ENCODE data around the gene PDE3A.

Gene PDE3A

DNA sequence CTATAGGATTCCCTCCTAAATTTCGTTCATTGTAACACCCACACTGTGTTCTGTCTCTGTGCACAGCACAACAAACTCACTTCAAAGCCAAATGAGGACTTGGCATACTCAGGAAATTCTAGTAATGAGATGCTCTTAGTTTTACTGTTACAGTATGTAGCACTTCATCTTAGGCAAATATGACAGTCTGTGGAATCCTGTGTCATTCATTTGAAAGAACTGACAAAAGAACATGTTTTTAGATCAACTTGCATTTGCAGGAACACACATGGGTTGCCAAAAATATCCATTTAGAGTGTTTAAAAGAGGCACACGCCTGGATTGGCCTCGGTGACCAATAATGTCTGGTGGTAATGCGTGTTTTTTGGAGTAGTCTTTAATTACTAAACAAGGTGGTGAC lies 56.5 kb downstream of the PDE3A start:
- DNase-seq (ENCODE audit: low spot score), result no peak

DNA sequence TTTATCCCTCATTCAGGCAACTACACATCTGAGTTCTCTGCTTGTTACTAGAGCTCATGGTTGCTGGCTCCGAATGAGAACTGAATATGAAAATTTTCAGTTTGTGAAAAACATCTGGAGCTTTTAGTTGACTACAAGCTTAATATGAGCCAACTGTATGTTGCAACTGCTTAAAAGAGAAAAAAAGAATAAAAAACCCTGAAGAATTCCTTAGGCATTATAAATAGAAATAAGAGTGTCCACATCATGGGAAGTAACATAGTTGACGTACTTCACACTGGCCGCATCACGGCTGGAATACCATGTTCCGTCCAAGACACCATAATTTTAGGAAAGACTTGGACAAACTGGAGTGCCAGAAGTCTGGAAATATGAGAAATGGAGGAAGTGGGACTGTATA lies 57.9 kb downstream of the PDE3A start:
- no peak for DNase-seq (ENCODE audit: low spot score)

DNA sequence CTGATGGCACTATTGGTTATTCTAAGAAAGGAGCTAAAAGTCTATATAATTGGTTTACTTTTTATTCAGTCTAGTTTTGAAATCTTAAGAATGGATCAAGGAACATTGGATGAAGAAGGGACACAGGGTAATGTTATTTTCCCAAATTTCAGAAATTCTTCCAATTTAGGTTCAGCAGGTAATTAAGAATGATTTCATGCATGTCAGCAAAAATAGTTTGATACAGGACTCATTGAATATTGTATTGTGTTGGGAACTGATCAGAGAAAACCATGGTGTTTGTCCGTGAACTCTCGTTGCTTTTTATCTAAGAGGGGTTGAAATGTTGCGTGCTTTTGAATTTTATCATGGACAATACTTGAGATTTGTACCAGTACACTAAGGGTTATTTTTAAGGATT lies 58.6 kb downstream of the PDE3A start:
- no peak for DNase-seq (ENCODE audit: low spot score)

DNA sequence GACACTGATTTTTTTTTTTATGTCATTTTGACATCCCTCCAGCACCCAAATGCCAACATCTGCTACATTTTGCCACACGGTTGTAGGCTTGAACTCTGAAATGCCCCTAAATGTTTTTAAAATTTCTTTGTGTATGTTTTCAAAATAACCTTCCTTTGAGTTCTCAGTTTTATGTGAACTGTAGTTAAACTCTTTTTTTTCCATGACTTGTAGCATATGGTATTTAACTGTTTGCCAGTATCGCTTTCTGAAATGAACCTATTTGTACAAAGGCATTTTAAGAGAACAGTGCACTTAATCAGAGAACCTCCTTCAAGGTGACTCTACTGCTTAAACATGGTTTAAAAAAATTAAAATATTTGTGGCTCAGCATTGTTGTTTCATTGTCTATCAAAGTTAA lies 61.5 kb downstream of the PDE3A start:
- DNase-seq (ENCODE audit: low spot score), result no peak

DNA sequence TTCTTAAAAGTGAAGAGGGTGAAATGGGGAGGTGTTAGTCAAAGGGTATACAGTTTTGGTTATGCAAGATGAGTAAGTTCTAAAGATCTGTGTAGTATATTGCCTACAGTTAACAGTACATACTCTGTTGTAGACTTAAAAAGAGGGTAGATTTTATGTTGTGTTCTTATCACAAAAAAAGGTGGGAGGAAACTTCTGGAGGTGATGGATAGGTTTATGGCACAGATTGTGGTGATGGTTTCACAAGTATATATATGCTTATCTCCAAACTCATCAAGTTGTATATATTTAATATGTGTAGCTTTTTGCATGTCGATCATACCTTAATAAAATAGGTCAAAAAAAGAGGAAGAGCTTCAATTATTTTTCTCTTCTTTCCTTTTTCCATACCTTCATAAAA lies 64.0 kb downstream of the PDE3A start:
- DNase-seq (ENCODE audit: low spot score), result no peak

DNA sequence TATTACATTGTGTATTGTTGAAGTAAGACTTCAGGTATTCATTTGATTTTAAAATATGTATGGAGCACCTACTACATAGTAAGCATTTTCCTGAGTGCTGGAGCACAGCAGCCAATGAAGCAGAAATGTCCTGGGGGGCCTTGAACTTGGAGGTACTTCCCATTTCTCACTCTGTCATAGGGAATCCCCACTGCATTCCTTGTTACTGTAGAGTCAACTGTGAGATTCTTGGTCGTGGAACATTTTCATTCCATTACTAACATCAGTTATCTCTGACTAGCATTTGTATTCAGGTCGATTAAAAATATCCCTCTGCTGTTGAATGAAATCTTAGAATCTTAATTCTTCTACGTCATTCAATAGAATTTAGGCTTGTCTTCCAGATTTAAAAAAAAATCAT lies 66.7 kb downstream of the PDE3A start:
- DNase-seq (ENCODE audit: low spot score), result no peak

DNA sequence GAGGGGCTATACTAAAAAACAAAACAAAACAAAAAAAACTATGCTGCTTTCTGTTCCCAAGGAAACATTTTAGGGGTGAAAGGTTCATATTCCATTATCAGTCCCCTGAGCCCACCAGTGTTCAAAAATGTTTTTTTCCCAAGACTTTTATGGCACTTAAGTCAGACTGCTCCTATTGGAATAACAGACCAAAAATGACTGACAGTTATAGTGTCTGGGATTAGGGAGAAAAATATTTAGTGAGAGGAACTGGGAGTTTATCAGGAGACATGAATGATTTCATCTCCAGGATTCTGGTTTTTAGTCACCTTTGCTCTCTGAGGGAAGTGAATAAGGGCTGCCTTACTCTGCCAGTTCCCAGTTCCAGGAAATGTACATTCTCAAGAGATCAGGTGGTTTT lies 68.0 kb downstream of the PDE3A start:
- no peak for DNase-seq (ENCODE audit: low spot score)

DNA sequence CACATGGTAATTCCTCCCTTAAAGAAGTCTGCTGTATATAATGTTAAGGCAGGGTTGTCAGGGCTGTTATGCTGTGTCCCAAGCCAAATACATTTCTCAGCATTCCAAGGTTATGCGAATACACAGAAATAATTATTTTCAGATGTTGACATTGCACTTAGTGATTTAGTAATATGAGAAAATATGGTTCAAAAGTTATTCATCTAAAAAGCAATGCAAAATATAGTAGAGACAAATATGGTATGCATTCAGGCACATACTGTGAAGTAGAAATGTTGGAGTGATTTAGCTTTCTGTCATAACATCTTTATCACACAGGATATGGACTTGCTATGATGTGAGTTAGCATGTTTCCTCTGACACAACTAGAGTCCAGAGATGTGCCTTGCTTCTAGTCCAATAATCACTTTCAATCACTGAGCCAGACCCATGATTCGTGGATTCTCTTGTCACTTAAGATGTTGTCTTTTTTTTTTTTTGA lies 70.0 kb downstream of the PDE3A start:
- DNase-seq (ENCODE audit: low spot score), result no peak

DNA sequence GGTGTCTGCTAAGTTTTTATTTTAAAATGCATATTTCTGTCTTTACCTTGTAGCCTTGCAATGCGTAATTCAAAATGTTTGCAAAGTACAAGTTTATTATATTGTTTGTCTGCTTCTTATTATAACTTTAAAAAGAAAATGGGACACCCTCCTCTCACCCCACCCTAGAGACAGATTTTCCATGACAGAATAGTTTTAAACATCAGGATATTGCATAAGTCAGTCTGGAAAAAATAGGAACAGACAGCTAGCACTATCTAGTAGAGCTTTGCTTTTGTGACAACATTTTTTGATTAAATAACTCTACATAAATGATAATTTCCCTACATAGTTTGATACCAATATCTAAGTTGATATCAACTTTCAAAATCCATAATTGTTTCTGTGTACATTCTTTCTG lies 71.3 kb downstream of the PDE3A start:
- no peak for DNase-seq (ENCODE audit: low spot score)

DNA sequence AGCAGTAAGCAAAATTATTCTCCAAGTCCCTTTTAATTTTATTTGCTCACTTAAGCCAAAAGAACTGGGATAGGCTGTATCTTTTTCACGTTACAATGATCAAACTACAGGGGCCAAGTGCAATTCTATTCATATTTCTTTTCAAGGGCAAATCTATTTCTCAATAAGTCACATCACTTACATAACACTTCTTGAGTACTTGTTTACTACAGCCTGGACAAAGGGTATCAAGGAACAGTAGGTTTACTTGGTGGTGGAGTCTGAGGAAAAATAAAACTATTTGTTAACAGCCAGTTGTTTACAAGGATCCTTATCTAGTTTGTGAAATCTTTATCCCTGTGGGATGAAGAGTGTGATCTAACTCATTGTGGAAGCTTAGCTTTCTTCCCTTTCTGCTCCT lies 72.1 kb downstream of the PDE3A start:
- no peak for DNase-seq (ENCODE audit: low spot score)

DNA sequence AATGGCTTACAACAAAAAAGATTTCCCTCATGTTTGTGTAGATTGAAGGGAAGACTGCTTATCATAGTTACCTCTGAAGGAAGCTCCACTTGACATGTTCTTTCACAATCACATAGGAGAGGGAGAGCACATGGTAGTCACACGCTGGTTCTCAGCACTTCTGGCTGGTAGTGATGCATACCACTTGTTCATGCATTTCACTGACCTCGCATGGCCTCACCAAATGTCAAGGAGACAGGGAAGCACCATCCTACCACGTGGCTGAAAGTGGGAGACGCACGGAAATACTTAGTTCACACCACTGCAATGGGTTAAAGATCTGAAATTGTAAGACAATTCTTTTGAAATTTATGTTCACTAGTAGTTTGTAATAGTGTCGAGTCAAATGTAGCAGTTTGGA lies 74.0 kb downstream of the PDE3A start:
- no peak for DNase-seq (ENCODE audit: low spot score)

DNA sequence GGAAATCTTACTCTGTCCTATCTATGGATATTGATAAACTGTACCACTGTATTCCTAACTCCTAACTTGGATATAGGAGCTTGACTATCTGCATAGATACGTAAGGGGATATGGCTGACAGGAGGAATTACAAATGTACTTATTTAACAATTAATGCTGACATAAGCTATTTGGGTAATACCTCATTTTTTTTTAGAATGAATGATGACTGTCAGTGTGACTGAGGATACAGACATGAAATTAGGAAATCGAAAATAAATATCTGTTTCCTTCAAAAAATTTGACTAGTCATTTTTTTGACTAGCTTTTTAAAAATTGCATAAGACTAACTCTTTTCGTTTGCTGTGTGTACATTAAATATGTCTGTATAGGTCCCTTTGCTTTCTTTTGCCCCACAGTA lies 74.9 kb downstream of the PDE3A start:
- no peak for DNase-seq (ENCODE audit: low spot score)

DNA sequence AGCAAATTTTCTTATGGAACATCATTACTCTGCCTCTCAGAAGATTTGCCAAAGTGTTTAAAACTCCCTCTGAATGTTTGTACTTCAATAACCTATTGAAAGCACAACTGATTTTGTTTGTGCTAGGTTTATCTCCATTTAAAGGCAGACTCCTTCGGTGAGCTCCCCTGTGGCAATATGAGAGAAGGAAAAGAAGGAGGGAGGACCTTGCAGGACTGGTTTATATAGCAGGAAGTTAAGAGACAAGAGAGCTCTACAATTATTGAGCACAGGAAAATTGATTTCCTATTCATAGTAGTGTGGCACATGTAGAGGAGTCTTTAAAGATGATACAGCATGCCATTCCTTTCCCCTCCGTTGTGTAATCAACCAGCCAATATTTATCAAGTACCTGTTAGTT lies 75.5 kb downstream of the PDE3A start:
- no peak for DNase-seq (ENCODE audit: low spot score)

DNA sequence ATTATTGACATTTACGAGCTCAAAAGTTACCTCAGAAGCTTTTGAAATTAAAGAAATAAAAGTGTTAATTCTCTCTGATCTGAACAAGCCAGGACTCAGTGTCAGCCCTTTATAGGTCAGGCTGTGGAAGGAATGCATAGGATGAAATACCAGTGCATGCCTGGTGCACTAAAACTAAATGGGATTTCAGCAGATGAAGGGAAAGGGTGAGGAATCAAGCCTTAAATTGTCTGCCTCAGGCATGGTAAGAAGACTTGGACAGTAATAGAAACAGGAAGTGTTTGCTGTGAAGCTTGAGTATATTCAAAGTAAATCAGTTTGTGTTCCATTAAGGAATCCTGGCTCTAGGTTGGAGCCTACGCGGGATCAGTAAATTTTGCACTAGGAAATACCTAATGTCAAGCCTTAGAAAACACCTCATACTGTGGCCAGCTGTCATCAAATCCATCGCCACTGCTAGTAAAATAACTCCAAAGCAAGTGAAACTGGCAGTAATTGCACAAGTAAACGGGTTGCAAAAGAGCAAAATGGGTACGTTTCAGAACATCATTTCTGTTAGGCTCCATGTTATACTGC lies 76.3 kb downstream of the PDE3A start:
- no peak for DNase-seq (ENCODE audit: low spot score)

DNA sequence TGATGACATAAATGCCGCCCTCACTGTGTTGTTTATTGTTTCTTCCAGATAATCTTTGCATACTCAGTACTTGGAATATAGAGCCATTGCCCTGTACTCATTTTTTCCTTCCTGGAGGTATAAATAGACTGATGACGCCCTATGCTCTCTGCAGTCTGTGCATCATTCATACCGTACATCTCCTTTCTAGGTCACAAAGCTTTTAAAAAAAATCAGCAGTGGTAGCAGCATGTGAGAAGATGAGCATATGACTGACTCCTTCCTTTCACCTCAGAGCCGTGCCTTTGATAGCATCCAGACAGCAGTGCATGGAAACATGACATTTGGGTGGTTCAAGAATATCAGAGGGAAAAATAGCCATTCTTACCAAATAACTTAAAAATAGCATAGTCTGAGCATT lies 77.3 kb downstream of the PDE3A start:
- no peak for DNase-seq (ENCODE audit: low spot score)

DNA sequence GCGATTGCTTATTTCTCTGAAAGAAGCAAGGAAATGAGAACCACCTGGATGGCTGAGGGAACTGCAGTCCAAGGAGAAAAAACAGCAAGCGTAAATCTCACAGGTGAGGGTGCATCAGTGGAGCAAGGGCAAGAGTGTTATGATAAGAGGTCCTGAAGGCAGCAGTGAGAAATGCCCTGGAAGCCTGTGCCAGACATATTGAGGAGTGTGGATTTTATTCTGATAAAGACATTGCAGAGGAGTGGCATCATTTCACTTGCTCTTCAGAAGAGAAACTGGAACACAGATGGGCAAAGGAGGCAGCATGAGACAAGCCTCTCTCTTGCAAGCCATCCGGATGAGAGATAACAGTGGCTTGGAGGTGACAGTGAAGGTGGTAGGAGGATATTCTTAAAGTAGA lies 78.5 kb downstream of the PDE3A start:
- no peak for DNase-seq (ENCODE audit: low spot score)

DNA sequence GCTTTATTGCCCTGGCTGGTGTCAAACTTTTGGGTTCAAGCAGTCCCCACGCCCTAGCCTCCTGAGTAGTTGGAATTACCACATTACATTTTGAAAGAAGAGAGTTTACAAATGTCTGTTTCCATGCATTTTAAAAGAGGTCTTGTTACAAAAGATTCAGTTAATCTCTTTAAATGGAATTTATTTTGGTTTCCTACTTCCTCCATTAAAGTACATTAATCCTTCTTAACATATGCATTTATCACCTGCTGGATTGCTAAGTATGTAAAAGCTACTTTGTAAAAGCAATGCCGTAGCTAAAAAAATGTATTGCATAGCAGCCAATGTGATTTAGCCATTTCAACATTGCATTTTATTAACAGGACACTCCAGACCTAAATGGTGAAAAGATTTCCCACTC lies 80.4 kb downstream of the PDE3A start:
- DNase-seq (ENCODE audit: low spot score), result no peak

DNA sequence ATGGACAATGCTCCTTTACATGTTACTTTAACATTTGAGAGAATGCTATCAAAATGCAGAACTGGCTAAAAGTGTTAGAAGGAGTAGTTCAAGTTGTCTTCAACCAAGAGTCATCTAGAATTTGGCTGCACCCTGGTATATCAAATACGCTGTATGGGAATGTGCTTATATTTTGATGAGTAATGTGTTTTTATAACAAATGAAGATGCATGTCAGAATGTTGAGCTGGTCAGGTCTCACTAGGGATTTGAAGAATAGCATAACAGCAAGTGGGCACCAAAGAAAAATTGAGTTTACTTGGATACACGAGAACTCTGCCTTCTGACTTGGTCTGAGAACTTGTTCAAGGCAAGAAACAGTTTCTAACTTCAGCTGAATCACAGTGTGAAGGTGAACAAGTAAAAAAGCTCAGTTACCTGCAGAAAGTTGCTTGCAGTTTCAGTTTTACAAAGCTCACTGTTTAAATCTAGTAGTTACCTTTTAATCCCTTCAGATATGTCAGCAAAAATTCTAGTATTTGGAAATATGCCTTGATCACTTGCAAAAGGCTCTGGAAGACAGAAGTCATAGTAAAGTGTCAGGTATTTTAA lies 82.3 kb downstream of the PDE3A start:
- no peak for DNase-seq (ENCODE audit: low spot score)

DNA sequence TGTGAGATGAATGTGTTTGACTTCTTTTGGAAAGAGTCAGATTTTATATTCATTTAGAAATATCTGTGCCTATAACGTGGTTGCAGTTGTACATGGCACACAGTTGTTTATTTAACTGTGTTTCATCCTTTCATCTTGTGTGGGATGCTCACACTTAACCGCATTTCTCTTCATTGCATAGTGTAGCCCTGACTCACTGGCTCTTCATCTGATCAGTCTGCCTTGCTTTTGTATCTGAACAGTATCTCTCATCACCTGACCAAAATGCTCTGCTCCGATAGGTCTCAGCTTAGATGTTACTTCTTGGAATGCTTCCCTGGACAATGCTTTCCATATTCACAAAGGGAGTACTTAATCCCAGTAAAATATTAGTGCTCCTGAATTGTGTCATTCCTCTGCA lies 83.4 kb downstream of the PDE3A start:
- DNase-seq (ENCODE audit: low spot score), result no peak

DNA sequence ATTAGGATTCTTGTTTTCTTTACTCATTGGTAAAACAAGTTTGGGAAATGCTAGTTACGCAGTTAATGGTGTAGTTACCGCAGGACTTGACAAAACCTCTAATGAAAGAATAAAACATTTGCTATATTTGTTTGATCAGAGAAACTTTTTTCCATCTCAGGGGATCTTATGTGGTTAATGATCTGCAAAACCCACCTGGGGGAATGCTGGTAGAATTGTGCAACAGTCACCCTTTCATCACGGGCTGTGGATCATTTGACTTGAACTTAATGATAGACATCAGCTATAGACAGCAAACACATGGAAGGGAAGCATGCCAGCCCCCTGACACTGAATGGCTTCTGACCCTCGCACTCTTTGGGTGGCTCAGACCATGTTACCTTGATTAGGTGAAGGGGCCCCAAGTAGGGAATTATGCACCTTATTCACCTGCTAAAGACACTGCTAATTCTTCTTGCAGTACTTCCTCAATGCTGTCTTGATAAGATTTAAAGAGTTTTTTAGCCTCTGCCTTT lies 84.2 kb downstream of the PDE3A start:
- no peak for DNase-seq (ENCODE audit: low spot score)

DNA sequence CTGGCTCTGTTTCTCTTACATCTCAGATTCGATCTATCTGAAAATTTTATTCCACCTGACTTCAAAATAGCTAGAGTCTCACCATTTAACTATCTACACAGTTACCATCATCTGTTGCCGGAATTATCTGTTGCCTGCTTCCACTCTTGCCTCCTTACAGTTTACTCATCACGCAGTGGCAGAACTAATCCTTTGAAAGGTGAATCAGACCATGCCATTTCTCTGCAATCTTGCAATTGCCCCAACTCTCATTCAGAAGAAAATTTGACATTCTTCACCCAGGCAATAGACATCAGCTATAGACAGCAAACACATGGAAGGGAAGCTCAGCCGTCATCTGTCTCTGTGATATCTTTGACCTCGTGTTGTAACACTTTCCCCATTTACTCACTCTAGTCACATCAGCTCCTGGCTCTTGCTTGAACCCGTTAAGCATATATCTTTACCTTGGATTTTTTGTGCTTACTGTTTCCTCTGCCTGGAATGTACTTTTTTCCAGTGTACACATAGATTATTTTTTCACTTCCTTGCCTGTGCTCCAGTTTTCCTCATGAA lies 85.5 kb downstream of the PDE3A start:
- DNase-seq (ENCODE audit: low spot score), result no peak

DNA sequence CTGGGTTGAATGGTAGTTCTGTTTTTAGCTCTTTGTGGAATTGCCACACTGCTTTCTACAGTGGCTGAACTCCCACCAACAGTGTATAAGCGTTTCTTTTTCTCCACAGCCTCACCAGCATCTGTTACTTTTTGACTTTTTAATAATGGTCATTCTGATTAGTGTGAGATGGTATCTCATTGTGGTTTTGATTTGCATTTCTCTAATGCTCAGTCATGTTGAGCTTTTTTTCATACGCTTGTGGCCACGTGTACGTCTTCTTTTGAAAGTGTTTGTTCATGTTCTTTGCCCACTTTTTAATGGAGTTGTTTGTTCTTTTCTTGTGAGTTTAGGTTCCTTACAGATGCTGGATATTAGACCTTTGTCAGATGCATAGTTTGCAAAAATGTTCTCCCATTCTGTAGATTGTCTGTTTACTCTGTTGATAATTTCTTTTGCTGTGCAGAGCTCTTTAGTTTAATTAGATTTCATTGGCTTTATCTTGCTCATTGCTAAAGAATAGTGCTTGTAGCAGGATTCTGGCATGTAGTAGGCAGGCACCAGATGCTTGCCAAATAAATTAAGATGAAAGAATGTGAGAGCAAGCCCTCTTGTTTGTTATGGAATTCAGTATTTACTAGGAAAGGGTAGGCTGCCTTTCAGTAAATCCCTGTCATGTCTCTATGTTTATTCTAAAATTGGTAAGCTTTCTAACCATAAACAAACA lies 86.8 kb downstream of the PDE3A start:
- DNase-seq (ENCODE audit: low spot score), result no peak

DNA sequence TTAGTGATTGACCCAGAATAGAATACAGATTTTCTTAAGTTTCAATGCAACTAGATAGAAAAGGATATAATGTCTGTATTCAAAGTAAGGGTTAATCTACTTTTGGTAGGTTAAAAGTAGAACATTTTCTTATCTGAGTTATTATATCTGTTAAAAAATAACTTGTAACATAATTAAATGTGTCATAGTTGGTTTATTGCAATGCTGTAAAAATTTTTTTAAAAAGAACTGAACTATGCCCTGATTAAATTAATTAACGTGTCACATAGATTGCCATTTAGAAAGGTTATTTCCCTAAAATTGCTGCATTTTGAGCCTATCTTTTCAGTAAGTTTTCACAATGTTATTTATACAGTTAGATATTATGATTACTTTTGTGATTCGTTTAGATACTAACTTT lies 89.2 kb downstream of the PDE3A start:
- no peak for DNase-seq (ENCODE audit: low spot score)
